ENCODE data around the gene SPIRE2. TPM values are rescaled to one million over a fixed set of nuclear protein-coding genes. Genes with fewer than 3 reads are reported as not detected.

Gene SPIRE2
- total and polyA plus RNA-seq, 2 of the 13 experiments (the other 11 are each of a cell fraction or from before 2014, with no cell fraction given), result 13.3 to 37.5 TPM

GRCh38 chr16:89860747-89861304, 32.6 kb downstream of the SPIRE2 start (continued):
- TF ChIP-seq ARHGAP35 (CRISPR knock-in tag; IDR thresholded peaks at IDR 0.05; ENCODE audit: borderline replicate concordance) (peak; percentile 81; the same call in 1 of the 2 replicates), ZNF567 (CRISPR knock-in tag; IDR thresholded peaks at IDR 0.05; ENCODE audit: borderline replicate concordance) (peak; percentile 90), PHF8 (CRISPR knock-in tag; IDR thresholded peaks at IDR 0.05) (0 out of 2 replicates have a peak, but pooled peaks have one; percentile 39), SUZ12 (IDR thresholded peaks at IDR 0.05; ENCODE audit: low read depth, low read length) (no peak), THYN1 (CRISPR knock-in tag; IDR thresholded peaks at IDR 0.05; ENCODE audit: borderline replicate concordance, low read depth) (no peak), SMAD3 (CRISPR knock-in tag; IDR thresholded peaks at IDR 0.05) (0 out of 2 replicates have a peak, but pooled peaks have one; percentile 26), THAP7 (CRISPR knock-in tag; IDR thresholded peaks at IDR 0.05) (no peak; the same call in 1 of the 2 replicates), ZNF468 (CRISPR knock-in tag; IDR thresholded peaks at IDR 0.05) (no peak), KMT2B (CRISPR knock-in tag; IDR thresholded peaks at IDR 0.05) (peak; percentile 46; the same call in 1 of the 2 replicates), NCOA5 (CRISPR knock-in tag; IDR thresholded peaks at IDR 0.05) (no peak), PCBP1 (IDR thresholded peaks at IDR 0.05; ENCODE audit: borderline replicate concordance, low read depth, low read length) (0 out of 2 replicates have a peak, but pooled peaks have one; percentile 81), ZNF512B (CRISPR knock-in tag; IDR thresholded peaks at IDR 0.05; ENCODE audit: borderline replicate concordance) (no peak), SSRP1 (CRISPR knock-in tag; IDR thresholded peaks at IDR 0.05) (peak; percentile 58; the same call in 1 of the 2 replicates), SP5 (CRISPR knock-in tag; IDR thresholded peaks at IDR 0.05; ENCODE audit: borderline replicate concordance, low read depth) (peak; percentile 27; the same call in 1 of the 2 replicates), HIVEP1 (CRISPR knock-in tag; IDR thresholded peaks at IDR 0.05) (peak; percentile 59), ZNF564 (CRISPR knock-in tag; IDR thresholded peaks at IDR 0.05) (no peak), FOXP4 (CRISPR knock-in tag; IDR thresholded peaks at IDR 0.05) (no peak), ZNF800 (CRISPR knock-in tag; IDR thresholded peaks at IDR 0.05) (no peak), ZMYM4 (CRISPR knock-in tag; IDR thresholded peaks at IDR 0.05) (peak; percentile 49; the same call in 1 of the 2 replicates), KDM4B (CRISPR knock-in tag; IDR thresholded peaks at IDR 0.05) (peak; percentile 75; the same call in 1 of the 2 replicates), ZNF333 (CRISPR knock-in tag; IDR thresholded peaks at IDR 0.05; ENCODE audit: borderline replicate concordance) (peak; percentile 78; the same call in 1 of the 2 replicates), KMT2A (CRISPR knock-in tag; IDR thresholded peaks at IDR 0.05) (peak; percentile 53; the same call in 1 of the 2 replicates), ZNF598 (CRISPR knock-in tag; IDR thresholded peaks at IDR 0.05; ENCODE audit: borderline replicate concordance) (peak; percentile 84; the same call in 1 of the 2 replicates)

Data from HepG2 (cell line).